Ureter (tissue), 1 donor: ENCODE results near the gene CPED1. TPM values are rescaled to one million over a fixed set of nuclear protein-coding genes. Genes with fewer than 3 reads are reported as not detected.
"Not testable (repeated sequence)": the region's sequence is repeated elsewhere in the genome, so short reads cannot be mapped to it uniquely, and the experiment has no call there.

ENCODE experiments used
- DNase-seq: peaks from one replicate; pipeline ENCODE4 v3.0.0-alpha.2; 2020; ENCODE audit warnings: low spot score
- total RNA-seq: library from RNA; stranded (reverse); gene quantifications from one replicate; pipeline ENCODE4 v1.2.4, GENCODE V29; 2023
- donor health status: DM: yes; HTN: yes; CAD: no.

CPED1 gene
- total RNA-seq, 1 donor from 2014 or later = 61.4 TPM

DNA sequence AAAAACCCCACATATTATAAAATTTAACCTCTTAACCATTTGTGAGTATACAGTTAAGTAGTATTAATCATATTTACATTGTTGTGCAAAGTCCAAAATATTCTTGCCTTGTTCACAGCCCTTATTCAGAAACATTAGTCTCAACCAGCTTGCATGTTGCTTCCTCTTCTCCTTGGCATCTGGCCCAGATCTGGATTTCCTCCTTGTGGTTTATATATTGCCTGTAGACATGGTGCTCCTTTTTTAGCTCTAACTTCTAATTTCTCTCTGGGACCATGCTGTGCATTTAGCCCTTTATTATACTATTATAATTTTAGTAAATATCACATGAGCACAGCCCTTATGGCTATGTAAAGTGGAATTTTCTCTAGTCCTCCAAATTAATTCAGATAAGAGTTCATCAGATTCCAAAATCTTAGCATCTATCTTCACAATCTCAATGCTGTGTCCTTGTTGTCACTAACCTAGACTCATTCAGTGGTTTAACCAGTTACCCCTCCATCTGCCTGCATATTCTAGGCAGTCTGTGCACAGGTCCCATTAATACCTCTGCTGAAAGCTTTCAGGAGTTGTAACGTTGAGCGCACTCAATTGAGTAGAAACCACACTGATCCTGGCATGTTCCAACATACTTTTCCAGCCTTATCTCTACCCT lies 7.9 kb downstream of the CPED1 start:
- peak; percentile 88 for DNase-seq

DNA sequence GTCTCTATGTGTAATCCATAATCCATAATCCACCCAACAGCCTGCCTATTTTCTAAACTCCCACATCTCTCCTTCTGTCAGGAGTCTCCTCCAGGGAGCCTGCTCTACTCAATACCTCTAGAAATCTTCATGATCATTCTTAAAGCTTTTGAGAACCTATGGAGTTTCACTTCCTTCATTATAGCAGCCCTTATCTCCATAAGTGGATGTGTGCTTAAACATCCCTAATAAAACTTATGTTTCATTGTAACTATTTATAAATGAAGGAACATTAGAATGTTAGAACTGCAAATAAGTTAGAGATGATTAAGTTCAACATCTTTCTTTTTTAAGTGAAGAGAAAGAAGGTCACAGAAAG lies 8.5 kb downstream of the CPED1 start:
- DNase-seq = no peak

DNA sequence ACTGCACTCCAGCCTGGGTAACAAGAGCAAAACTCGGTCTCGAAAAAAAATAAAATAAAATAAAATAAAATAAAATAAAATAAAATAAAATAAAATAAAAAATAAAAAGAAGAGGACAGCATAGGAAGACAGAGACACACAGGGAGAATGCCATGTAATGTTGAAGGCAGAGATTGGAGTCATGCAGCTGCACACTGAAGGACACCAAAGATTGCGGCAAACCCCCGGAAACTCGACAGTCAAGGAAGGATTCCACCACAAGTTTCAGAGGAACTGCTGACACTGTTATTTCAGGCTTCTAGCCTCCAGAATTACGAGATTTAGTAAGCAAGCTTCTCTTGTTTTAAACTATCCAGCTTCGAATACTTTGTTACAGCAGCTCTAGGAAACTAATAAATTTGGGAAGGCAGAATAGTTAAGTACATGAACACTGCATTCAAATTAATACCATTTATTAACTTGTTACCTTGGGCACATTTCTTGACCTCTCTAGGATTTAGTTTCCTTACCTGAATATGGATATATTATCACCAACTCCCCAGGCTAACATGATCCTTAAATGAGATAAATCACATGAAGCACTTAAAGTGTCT lies 9.5 kb downstream of the CPED1 start:
- DNase-seq = no peak

DNA sequence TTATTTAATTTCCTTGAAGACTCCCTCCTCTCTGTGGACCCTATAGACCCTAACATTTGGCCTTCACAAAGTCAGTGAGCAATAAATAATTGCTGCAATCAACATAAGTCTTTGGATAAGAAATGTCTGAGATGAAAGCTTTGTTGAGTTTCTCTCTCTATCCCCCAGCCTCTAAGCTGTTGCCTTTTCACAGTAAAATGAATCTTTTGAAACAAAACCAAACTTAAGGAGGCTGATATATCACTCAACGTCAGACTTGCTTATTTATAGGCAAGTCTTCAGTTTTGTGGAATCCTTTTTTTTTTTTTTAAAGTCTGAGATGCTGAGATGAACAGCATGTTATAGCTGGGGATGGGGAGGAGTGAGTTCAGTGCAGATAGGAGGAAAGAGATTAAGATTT lies 10.0 kb downstream of the CPED1 start:
- no peak for DNase-seq

DNA sequence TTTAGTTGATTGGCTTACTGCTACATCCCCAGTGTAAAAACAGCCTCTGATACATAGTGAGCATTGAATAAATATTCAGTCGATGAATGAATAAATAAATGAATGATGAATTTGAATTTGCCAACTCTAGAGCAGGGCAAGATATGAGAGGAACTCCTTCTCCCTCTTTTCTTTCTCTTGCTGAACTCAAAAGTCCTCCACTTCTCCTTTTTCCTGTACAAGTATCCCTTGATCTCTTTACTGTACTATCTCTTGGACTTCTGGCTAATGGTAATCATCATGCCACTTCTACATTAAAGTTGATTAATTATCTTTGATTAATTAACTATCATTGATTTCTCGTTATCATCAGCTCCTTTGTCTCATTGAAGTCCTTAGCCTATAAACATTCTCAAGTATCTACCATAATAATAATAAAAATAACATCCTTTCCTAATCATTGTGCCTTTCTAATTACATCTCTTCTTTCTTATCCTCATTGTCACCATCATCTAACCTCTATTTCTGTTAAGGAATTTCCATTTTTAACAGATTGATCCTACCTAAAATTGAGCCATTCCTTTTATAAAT lies 10.6 kb downstream of the CPED1 start:
- DNase-seq = no peak

DNA sequence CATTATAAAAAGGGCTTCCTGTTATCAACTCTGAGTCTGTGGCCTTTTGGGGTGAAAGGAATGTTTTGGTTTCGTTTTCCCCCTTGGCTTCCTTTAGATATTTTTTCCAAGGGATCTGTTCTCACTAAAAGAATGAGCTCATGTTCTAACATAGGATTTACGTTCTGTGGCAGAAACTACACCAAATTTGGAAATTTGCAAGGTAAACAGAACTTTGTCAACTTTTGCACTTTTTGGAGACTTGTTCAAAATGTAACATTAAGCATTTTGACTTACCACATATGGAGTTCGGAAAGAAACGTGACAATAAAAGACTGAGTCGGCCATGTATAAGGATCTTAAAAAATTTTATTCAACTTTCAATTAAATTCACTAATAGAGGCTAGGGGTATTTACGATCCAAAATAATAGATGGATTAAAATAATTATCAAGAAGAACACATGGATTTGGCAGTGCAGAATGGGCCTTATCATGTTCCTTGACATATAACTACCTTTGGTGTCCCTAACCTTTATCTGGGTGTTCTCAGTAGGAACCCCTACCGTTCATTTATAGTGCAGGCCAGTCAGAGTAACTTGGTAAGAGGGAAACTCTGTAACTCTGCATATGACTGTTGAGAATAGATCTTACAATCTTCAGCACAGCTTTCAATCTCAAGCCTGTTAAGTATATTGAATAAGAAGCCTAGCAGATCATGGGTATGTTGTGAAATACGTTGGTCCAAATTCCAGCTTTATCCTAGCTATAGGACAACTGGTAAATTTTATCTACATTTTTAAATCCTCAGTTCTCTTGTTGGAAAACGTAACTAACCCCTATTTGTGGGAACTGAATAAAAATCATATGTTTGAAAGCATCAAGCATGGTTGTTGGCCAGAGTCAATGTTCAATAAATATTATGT lies 11.8 kb downstream of the CPED1 start:
- DNase-seq = no peak

DNA sequence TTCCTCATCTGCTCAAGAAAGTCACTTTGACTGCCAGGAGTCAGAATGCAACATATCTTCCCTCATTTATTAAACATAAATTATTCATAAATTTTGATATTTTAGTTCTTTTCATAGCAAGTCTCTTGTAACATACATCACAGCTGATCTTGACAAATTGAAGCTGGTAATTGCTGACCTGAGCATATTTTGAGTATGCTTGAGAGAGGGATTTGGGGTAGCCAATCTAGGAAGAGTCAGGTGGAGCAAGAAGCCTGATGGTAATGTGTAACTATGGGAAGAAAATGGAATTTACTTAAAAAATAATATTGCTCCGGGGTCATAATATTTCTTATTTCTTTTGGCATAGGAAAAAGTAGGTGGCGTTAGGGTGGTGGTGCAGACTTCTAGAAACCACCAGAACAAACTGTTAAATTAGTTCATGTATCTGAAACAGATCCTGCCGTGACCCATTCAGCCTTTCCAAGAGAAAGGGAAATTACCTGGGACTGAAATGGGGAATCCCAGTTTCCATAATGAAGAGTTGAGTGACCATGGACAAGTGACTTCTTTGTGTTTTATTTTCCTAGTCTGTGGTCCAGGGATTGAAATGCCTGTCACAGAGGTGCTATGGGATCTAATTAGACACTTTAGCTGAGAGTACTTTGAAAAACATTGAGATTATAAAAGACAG lies 12.9 kb downstream of the CPED1 start:
- no peak for DNase-seq

DNA sequence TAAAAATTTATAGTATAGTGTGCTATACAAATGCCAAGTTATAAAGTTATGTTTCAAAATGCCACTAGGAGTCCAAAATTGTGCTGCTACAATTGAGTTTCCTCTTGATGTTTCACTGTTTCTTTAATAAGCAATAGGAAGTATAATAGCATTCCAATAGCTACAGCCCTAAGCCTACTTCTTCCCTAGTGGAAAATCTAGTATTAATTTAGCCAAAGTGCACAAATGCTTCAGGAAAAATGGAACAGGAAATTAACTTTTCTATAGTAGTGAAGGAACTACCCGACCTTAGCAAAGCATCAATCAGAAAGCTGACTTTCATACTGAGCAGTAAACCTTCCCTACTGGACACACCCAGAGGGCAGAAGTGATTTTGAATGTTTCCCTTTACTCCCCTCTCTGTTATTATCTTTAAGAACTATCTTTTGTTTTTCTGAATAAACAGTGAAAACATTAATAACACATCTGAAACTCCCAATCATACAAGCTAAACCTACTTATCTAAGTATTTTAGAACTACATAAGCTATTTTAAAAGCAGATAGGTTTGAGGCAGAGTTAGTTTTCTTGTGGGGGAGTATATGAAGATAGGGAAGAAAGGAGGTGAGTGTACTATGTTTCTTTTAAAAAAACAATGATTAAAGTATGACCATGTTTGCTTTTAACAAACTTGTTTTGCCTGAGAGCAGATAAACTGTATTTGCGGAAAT lies 13.7 kb downstream of the CPED1 start:
- DNase-seq = no peak

DNA sequence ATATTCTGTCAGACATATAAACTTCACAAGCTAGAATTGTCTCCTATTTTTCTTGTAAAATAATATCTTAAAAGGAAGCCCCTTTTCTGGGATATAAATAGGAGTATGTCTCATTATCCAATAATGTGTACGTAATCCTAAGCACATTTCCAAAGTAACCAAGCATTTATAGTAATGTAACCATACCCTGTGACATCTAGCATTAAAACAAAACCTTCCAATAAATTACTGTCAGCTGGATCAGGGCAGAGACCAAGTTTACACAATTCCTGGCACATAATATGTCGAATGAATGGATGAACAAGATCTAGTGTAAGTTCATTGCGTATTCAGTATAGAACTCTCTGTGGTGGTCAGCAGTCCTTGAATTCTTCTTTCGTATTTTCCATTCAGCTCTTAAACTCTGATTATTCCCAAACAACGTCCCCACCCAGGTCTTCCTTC lies 14.3 kb downstream of the CPED1 start:
- no peak for DNase-seq

DNA sequence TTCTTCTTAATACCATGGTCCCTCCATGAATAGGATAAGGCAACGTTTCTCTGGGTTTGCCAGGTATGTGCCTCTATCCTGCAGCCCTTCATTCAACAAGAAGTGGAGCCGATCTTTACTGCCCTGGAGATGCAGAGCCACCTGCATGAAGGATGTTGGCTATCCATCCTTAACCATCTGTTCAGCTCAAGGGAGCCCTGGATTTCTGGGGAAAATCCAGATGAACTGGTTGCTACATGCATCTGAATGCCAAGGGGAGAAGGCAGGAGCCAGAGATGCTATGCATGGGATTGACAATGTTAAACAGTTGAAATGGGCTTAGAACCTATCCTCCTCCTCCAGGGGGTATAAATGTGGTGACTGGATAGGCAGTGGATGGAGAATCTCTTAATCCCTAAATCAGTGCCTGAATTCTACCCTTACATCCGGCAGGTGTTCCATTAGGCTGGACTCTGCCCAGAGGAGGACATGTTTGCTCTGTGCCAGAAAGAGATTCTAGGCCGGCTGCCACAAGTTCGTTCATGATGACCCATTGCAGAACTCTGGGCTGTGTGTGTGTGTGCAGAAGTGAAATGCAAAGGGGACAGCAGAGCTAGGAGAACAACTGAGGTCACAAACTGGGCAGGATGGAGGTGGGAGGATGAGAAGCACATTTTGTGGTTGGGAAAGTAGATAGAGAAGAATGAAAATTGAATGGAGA lies 15.6 kb downstream of the CPED1 start:
- no peak for DNase-seq

DNA sequence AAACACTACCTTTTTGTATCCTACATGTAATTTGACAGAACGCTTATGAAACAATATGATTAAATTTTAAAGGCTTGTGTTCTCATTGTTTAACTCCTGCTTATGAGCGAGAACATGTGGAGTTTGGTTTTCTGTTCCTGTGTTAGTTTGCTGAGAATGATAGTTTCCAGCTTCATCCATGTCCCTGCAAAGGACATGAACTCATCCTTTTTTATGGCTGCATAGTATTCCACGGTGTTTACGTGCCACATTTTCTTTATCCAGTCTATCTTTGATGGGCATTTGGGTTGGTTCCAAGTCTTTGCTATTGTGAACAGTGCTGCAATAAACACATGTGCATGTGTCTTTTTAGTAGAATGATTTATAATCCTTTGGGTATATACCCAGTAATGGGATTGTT lies 16.5 kb downstream of the CPED1 start:
- DNase-seq = not testable (repeated sequence)

DNA sequence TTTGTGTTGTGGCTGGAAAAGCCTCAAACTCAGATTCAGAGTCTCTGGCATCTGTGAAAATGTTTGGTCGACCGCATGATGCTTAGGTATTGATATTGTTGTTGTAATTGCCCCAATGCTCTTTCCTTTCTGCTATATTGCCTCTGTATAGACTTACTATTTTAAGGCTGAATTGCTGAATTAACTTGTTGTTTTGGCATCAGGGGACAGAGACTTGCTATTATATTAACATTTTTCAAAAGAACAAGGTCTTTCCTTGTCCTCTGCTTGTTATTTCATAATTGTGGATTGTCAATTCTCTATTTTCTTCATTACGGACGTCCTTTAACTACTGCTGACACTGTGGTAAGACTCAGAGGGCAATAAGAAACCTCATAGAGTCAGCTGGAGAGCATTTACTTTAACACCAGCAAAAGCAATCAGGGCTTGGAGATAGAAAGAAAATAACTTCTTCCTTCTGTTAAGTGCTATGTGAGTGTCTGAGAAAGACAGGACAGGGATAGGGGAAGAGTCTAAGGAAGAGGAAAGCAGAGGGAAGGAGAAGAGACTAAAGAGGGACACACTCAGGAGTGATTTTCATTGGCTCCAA lies 17.6 kb downstream of the CPED1 start:
- no peak for DNase-seq

DNA sequence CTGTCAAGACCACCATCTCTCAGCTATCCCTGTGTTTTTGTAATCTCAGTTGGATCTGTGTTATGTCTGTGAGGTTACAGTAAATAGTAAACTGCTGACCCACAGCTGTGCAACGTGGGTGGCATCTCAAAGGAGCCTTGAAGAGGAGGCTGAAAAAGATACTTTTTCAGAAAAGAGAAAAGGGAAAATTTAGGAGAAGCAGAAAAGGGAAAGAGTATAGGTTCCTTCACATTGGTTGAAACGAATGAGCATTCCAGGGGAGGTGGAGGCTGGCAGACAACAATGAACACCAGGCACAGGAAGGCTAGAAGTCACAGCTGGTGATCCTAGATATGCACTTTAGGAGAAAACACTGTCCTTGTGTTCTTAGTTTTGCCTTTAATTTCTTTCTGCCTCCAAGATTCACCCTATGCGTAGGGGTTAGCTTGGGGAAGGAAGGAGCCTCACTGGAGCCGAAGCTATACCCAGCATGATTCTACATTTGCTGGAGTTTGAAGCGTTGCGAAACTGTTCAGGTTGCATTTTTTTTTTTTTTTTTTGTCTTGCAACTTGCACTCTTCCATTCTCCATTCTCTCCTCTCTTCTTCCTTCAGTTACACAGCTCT lies 18.3 kb downstream of the CPED1 start:
- DNase-seq = no peak

DNA sequence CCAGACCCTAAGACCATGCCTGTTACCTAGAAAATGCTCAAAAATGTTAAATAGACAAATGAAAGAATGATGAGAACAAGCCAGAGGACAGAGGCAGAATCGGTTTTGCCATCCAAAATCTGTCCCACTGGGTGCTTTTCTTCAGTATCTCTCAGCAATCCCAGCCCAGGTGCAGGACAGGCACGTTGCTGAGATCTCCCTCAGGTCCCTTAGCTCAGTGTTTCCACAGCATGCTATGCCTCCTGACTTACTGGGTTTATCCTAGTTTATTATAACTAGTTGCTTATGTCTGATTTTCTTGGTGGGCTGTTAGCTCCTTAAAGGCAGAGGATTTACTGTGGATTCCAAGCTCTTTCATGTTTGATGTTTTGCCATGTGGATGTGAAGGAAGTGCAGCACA lies 20.3 kb downstream of the CPED1 start:
- no peak for DNase-seq

DNA sequence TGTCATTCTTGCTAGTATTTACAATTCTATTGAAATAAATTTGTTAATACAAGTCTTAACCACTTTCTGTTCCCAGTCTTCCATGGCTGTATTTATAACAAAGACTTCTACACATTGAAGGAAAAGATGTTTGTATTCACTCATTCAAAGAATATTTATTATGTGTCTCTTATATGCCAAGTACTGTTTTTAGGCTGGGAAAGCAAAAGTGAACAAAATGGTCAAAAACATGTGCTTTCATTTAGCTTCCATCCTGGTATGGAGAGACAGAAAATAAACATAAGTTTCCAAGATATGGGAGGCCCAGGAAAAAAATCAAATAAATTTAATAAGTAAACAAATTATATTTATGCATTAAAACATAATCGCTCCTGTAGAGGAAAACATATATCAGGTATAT lies 22.9 kb downstream of the CPED1 start:
- no peak for DNase-seq

DNA sequence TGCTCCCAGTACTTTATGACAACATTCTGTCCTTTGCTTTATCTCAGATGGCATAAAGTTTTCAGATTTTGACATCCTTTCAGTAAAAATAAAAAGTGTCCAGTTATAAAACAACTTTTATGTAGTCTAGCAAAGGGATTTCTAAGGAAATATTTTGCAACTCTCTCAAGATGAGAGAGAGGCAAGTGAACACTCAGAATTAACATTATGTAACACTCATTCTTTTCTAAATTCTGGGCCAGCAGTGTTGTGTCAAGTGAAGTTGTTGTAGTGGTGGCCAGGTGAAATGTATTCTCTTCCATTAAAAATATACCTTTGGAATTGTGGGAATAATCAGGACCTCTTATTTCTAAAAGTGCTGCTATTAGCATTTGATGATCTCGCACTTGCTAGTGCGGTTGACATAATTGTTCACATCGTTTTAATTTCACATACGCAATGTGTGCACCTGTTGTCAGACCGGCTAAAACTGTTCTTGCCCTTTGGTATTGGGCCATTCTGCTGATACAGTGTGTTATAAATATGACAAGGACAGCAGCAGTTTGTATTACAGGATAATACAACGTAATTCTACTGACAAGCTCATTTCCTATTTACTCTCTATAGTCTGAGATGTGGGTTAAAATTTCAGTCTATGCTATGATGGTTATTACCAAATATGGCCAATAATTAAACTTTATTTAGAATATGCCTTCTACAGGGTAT lies 23.8 kb downstream of the CPED1 start:
- DNase-seq = no peak

DNA sequence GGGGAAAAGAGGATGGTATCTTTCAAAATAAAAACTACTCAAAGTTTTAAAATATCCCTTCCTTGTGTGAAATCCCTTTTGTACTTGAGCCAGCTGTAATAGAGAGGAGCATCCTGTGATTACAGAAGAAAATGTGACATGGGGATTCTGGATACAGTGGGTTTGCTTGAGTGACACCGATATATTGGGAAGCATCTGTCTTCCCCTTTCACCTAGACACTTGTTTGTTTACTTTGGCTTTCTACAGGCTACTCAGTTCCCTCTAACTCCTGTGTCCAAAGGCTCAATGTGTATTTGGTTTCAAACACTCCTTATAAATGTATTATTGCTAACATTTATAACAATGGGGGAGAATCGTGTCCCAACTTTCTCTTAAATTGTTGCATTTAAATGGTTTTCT lies 24.4 kb downstream of the CPED1 start:
- DNase-seq = no peak

DNA sequence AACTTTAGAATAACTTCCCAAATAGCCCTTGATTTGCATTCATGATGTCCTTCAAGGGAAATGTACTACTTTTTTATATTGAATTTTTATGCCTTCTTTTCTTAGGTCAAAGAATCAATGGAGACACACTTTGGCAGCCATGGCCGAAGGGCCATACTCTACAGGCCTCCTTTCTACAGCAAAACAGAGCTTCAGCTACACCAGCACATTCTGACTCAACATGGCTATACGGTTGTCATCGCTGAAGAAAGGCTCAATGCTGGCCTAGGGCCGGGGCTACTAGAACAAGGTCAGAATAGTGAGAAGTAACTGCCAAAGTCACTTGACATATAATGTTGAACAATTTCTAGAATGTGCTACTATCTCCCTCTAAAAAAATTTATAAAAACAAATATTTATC lies 27.0 kb downstream of the CPED1 start:
- no peak for DNase-seq

DNA sequence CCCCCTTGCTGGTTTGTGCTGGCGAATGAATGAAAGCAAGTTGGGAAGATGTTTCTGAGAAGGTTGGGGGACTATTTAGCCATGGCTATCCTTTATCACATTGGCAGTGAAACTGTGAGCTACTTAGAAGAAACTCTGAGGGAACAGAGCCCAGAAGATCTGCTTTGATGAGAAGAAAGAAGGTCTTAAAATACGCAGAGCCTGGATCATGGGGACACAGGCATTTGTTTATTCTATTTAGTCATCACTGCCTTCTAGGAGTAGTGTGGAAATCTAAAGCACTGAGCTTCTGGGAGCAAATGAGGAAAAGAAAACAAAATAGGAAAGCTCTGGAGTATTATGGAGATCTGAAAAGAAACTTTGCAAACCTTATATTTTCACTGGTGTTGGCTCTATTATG lies 28.5 kb downstream of the CPED1 start:
- DNase-seq = no peak
